HG03439 (cell line): ENCODE data around the gene POU3F3.

Experiments
- ATAC-seq: cut with Tn5 transposase; IDR thresholded peaks from one replicate; pipeline ENCODE4 v1.9.1; 2021; ENCODE audit warnings: mild to moderate bottlenecking, moderate library complexity; ENCODE audit not compliant: unreplicated experiment

The POU3F3 gene

DNA sequence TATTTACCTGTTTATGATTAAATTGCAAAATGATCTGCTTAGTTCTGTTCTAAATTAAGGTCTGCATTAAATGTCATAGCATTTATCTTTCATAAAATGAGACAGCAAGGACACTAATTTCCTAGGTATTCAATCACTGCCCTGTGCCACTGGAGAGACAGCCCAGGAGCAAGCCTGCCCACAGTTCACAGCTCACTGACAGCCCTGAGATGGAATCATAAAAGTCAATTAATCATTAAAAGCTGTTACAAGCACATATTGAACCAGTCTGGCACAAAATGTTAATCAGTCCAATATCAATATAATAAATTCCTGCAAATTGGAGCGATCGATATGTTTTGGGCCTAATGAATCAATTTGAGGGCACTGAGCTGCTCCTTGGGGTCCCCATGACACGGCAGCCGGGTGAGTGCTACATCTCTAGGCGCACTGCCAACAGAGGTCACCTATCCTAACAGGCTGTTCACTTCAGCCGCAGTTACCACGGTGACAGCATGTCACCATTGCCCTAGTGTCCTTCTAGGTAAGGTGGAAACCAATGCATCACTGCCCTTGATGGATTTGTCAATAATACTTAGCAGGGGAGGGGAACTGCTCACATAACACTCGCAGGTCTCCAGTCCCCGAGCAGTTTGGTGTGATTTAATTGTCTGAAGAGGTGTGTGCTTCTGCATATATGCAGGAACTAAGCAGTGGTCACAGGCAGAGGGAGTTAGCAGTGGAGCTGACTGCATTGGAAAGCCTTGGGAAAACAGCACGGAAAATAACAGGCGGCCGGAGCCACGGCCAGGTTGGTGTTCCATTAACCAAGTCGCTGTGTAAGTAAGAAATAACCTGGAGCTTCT lies 47.3 kb downstream of the POU3F3 start:
- no peak for ATAC-seq

DNA sequence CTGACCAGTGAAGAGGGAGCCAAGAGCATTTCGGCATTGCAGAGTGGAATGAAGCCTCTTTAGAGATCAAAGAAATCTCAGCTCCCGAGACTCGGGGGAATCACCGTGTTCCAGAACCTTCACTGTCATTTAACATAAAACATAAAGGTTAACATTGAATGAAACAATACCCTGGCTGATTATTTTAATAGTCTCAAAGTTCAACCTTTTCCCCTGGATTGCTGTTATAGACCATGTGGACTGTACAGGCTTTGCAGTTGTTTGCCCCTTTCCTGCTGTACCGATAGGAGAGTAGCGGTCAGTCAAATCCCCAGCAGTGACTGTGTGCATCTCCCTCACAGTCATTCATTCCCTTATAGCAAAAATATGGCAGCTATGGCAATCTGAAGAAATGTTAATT lies 48.4 kb downstream of the POU3F3 start:
- ATAC-seq, result no peak
